ENCODE measurements around the gene RBM38.

Gene RBM38

DNA sequence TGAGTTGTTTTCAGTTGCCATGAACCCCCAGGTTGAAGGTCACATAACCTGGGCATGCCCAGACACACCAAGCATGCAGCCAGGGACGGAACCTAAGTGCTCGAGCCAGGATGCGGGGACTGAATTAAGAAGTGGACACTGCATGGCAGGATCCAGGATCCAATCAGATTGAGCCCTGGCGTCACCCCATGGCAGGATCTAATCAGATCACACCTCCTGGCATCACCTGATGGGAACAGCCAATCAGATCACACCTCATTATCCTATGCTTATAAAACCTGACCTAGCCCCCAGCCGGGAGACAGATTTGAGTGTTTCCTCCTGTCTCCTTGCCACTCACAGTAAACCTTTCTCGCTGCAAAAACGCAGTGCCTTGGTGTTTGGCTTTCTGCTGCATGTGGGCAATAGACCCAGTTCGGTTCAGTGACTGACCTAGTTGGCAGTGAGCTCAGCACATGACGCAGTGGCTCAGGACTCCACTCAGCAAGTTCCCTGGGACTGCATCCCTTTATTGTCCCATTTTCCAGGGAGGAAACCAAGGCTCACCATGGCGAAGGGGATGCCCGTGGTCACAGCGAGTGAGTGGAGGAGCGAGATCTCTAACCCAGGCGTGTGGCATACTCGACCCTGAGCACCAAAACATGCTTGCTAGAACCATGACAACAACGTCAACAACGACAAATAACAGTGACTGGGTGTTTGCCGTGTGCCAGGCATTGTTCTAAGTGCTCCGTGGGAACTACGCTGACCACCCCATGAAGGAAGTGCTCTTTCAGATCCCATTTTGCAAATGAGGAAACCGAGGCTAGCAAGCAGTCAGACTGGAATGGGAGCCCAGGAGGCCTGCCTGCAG lies 66.3 kb downstream of the RBM38 start:
- Histone ChIP-seq H3K4me3 (ENCODE audit: low read length in 2 of 2) (peak overlapping the region in 1 of 2 donors; percentile 35), H3K36me3 (ENCODE audit: control insufficient read depth in 2 of 2, insufficient read depth in 2 of 2, low read length in 2 of 2) (no peaks in the 10 kb centered on the region), H3K27ac (ENCODE audit: low read length) (peak overlapping the region; percentile 90), H3K9me3 (ENCODE audit: control insufficient read depth in 2 of 2, low read length in 2 of 2) (no peaks in the 10 kb centered on the region), H3K27me3 (ENCODE audit: control insufficient read depth in 1 of 2, insufficient read depth in 2 of 2, low read length in 2 of 2) (no peaks in the 10 kb centered on the region), H3K9ac (ENCODE audit: low read length in 2 of 2) (peak overlapping the region in 1 of 2 donors; percentile 47), H3K4me1 (ENCODE audit: control insufficient read depth, insufficient read depth, low read length) (peaks cover 43% of the 10 kb centered on the region)

- Histone ChIP-seq H3K4me1 (ENCODE audit: control insufficient read depth, insufficient read depth, low read length) (peaks cover 42% of the 10 kb centered on the region), H3K27me3 (ENCODE audit: control insufficient read depth in 1 of 2, insufficient read depth in 2 of 2, low read length in 2 of 2) (no peaks in the 10 kb centered on the region), H3K27ac (ENCODE audit: low read length) (peak overlapping the region; percentile 90), H3K9ac (ENCODE audit: low read length in 2 of 2) (peak overlapping the region; percentile 28 to 47), H3K4me3 (ENCODE audit: low read length in 2 of 2) (no peak overlapping the region), H3K36me3 (ENCODE audit: control insufficient read depth in 2 of 2, insufficient read depth in 2 of 2, low read length in 2 of 2) (no peaks in the 10 kb centered on the region), H3K9me3 (ENCODE audit: control insufficient read depth in 2 of 2, low read length in 2 of 2) (no peaks in the 10 kb centered on the region)
Observed at GRCh38 chr20:57458400-57459160, 67.4 kb downstream of the RBM38 start.

All from stomach smooth muscle (tissue), 2 donors.